ENCODE data around the gene BCL11A.

GRCh38 chr2:60529785-60530627, 23.4 kb downstream of the BCL11A start:
- no peak for TF ChIP-seq SUZ12 (IDR thresholded peaks at IDR 0.05; ENCODE audit: extremely low read depth, insufficient read depth, insufficient read length)
- no peak for TF ChIP-seq ZNF274 (IDR thresholded peaks at IDR 0.05; ENCODE audit: low read depth, low read length)
- no peak for TF ChIP-seq YY1 (IDR thresholded peaks at IDR 0.05; ENCODE audit: insufficient read depth, insufficient read length)
